GM12878 (cell line): ENCODE data around the gene CTSW. TPM values are rescaled to one million over a fixed set of nuclear protein-coding genes. Genes with fewer than 3 reads are reported as not detected.
A peak's percentile ranks its signal among the peaks of the same experiment; 100 is the strongest.

Experiments used
- CREB1 ChIP-seq: IDR thresholded peaks from 2 replicates; pipeline ENCODE4 v1.6.1; 2012; ENCODE audit warnings: low read depth, mild to moderate bottlenecking, inconsistent platforms
- HSF1 ChIP-seq: fragments of 150-350 bp; IDR thresholded peaks from 2 replicates; pipeline ENCODE4 v1.6.1; 2014; ENCODE audit warnings: mild to moderate bottlenecking, low read depth, low read length
- IKZF2 ChIP-seq, 2 experiments: fragments of 450-650 bp; IDR thresholded peaks; 2 replicates each; pipeline ENCODE4 v1.6.1; 2017; ENCODE audit warnings: mild to moderate bottlenecking in 2 of 2, moderate library complexity in 2 of 2
- MAX ChIP-seq: IDR thresholded peaks from 2 replicates; pipeline ENCODE4 v1.6.1; 2012; ENCODE audit warnings: low read depth, low read length, improper control_type of control experiment
- MEF2A ChIP-seq: IDR thresholded peaks from 2 replicates; pipeline ENCODE4 v1.6.1; 2011; ENCODE audit warnings: low read depth, mild to moderate bottlenecking, low read length, moderate library complexity; ENCODE audit not compliant: insufficient read depth
- MYB ChIP-seq: fragments of 150-350 bp; IDR thresholded peaks from 2 replicates; pipeline ENCODE4 v1.6.1; 2014; ENCODE audit warnings: mild to moderate bottlenecking, low read depth, low read length, borderline replicate concordance
- NKRF ChIP-seq: fragments of 450-650 bp; conservative IDR thresholded peaks from 2 replicates; pipeline ENCODE4 v1.6.1; 2017; ENCODE audit warnings: mild to moderate bottlenecking, moderate library complexity
- PRDM15 ChIP-seq: fragments of 450-650 bp; formaldehyde crosslinking; IDR thresholded peaks from 2 replicates; pipeline ENCODE4 v1.4.0; 2020; ENCODE audit warnings: mild to moderate bottlenecking, moderate library complexity
- RELB ChIP-seq: fragments of 450-650 bp; IDR thresholded peaks from 2 replicates; pipeline ENCODE4 v1.6.1; 2017; ENCODE audit warnings: low read depth, mild to moderate bottlenecking, moderate library complexity
- SPI1 ChIP-seq: IDR thresholded peaks from 2 replicates; pipeline ENCODE4 v1.6.1; 2011; ENCODE audit warnings: low read depth, mild to moderate bottlenecking, low read length, moderate library complexity, borderline replicate concordance; ENCODE audit not compliant: insufficient read depth
- SUZ12 ChIP-seq: fragments of 200-600 bp; sonication (generic); IDR thresholded peaks from one replicate; pipeline ENCODE4 v1.6.1; 2018; ENCODE audit warnings: antibody characterized with exemption, mild to moderate bottlenecking; ENCODE audit not compliant: unreplicated experiment
- TARDBP ChIP-seq: IDR thresholded peaks from 2 replicates; pipeline ENCODE4 v1.6.1; 2016; ENCODE audit warnings: borderline replicate concordance
- TCF7 ChIP-seq: IDR thresholded peaks from 2 replicates; pipeline ENCODE4 v1.6.1; 2014; ENCODE audit warnings: antibody characterized with exemption, borderline replicate concordance
- ZBED1 ChIP-seq: IDR thresholded peaks from 2 replicates; pipeline ENCODE4 v1.6.1; 2016; ENCODE audit warnings: borderline replicate concordance
- ZBTB40 ChIP-seq: fragments of 450-650 bp; IDR thresholded peaks from 2 replicates; pipeline ENCODE4 v1.6.1; 2016; ENCODE audit warnings: mild to moderate bottlenecking, moderate library complexity, borderline replicate concordance
- ZNF274 ChIP-seq: IDR thresholded peaks from one replicate; pipeline ENCODE4 v1.8.0; 2011; ENCODE audit not compliant: insufficient read length, insufficient read depth
- ZNF622 ChIP-seq: fragments of 450-650 bp; IDR thresholded peaks from 2 replicates; pipeline ENCODE4 v1.6.1; 2017; ENCODE audit warnings: mild to moderate bottlenecking, inconsistent platforms
- polyA plus RNA-seq, 11 experiments: library from polyadenylated mRNA; depleted of rRNA in 4 of 11; unstranded in 6 of 11; stranded (reverse) in 5 of 11; fragments of >200 nt; fragmentation: Nextera tagmentation in 4 of 11; fragmentation: Illumina TruSeq in 1 of 11; extraction: Ambion mirVana in 4 of 11; extraction: Trizol in 1 of 11; gene quantifications; 1 replicate in 1 of 11; 2 replicates in 10 of 11; pipeline versions ENCODE4 v1.2.1 to v1.2.3, GENCODE V29; 2011 to 2016; ENCODE audit warnings: inconsistent platforms in 2 of 11, missing spikeins in 2 of 11, low read depth in 1 of 11
- total RNA-seq, 4 experiments: library from RNA; depleted of rRNA in 3 of 4; stranded (reverse); fragments of >200 nt in 3 of 4; fragmentation: Illumina TruSeq in 1 of 4; extraction: Trizol in 1 of 4; gene quantifications; 2 replicates each; pipeline versions ENCODE4 v1.2.1 to v1.2.3, GENCODE V29; 2013 to 2021

The CTSW gene
- total and polyA plus RNA-seq, 10 of the 15 experiments (the other 5 are each of a cell fraction or from before 2014, with no cell fraction given) = 0.53 to 12.0 (median 1.7) TPM

GRCh38 chr11:65919141-65919572 lies 39.5 kb downstream of the CTSW start, which contains the start of gene DRAP1 (continued):
- TF ChIP-seq NKRF (peak; percentile 90), TCF7 (no peak), ZNF622 (no peak), IKZF2 (IDR thresholded peaks at IDR 0.05) (no peak), PRDM15 (CRISPR knock-in tag) (no peak), MYB (peak; percentile 71; the same call in 1 of the 2 replicates), MAX (0 out of 2 replicates have a peak, but pooled peaks have one; percentile 16), ZBED1 (no peak), CREB1 (peak; percentile 88), ZBTB40 (no peak), ZNF274 (no peak), TARDBP (peak; percentile 85), HSF1 (peak; percentile 65), SUZ12 (no peak), RELB (peak; percentile 100), SPI1 (no peak), MEF2A (peak; percentile 85)
